Ishikawa (cell line): Measurements from ENCODE around the gene CALML4.
A peak's percentile ranks its signal among the peaks of the same experiment; 100 is the strongest.

ENCODE experiments used
- CEBPB ChIP-seq: IDR thresholded peaks from 2 replicates; pipeline ENCODE4 v1.6.1; 2012
- CREB1 ChIP-seq: IDR thresholded peaks from 2 replicates; pipeline ENCODE4 v1.6.1; 2012; ENCODE audit warnings: low read depth
- EGR1 ChIP-seq: IDR thresholded peaks from 2 replicates; pipeline ENCODE4 v1.6.1; 2012
- EP300 ChIP-seq: IDR thresholded peaks from 2 replicates; pipeline ENCODE4 v1.6.1; 2012; ENCODE audit warnings: borderline replicate concordance
- FOXM1 ChIP-seq: IDR thresholded peaks from 2 replicates; pipeline ENCODE4 v1.6.1; 2012; ENCODE audit warnings: low read depth, borderline replicate concordance
- NFIC ChIP-seq: IDR thresholded peaks from 2 replicates; pipeline ENCODE4 v1.6.1; 2012
- RAD21 ChIP-seq: IDR thresholded peaks from 2 replicates; pipeline ENCODE4 v1.6.1; 2012; ENCODE audit warnings: low read depth
- TAF1 ChIP-seq: IDR thresholded peaks from 2 replicates; pipeline ENCODE4 v1.6.1; 2012; ENCODE audit warnings: low read depth, mild to moderate bottlenecking
- TCF12 ChIP-seq: IDR thresholded peaks from 2 replicates; pipeline ENCODE4 v1.6.1; 2012; ENCODE audit warnings: low read depth
- TEAD4 ChIP-seq: IDR thresholded peaks from 2 replicates; pipeline ENCODE4 v1.6.1; 2012
- YY1 ChIP-seq: IDR thresholded peaks from 2 replicates; pipeline ENCODE4 v1.6.1; 2012; ENCODE audit warnings: low read depth
- ZBTB7A ChIP-seq: IDR thresholded peaks from 2 replicates; pipeline ENCODE4 v1.6.1; 2012; ENCODE audit warnings: low read depth
- TF ChIP-seq, protein P1 (sequence below): IDR thresholded peaks from 2 replicates; pipeline ENCODE4 v1.6.1; 2012
- TF ChIP-seq, protein P2 (sequence below): IDR thresholded peaks from 2 replicates; pipeline ENCODE4 v1.6.1; 2012
- TF ChIP-seq, protein P3 (sequence below): IDR thresholded peaks from 2 replicates; pipeline ENCODE4 v1.6.1; 2012; ENCODE audit warnings: low read depth, mild to moderate bottlenecking

The CALML4 gene

DNA sequence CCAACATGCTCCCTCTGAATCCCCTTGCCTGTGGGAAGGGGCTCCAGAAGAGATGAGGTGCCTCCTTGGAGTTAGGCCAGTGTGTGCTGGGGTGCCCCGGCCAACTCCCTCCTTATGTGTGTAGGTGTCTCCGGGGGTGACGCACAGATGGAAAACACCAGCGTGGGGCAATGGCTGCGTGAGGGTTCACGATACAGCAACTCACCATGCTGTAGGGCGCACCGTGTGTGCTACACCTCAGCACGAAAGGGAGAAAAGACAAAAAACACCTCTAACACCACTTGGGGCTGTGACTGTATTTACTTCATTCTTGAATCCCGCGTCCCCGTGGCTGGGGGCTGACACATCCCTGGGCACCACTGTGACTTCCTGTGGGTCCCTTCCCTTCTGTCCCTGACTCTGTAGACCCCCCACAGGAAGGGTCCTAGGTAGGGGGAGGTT is 1.6 kb upstream of the CALML4 start:
- TF ChIP-seq CREB1: no peak
- TF ChIP-seq EP300: no peak
- TF ChIP-seq RAD21: no peak
- TF ChIP-seq, protein P1, sequence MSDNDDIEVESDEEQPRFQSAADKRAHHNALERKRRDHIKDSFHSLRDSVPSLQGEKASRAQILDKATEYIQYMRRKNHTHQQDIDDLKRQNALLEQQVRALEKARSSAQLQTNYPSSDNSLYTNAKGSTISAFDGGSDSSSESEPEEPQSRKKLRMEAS: no peak
- TF ChIP-seq ZBTB7A: no peak
- TF ChIP-seq, protein P2, sequence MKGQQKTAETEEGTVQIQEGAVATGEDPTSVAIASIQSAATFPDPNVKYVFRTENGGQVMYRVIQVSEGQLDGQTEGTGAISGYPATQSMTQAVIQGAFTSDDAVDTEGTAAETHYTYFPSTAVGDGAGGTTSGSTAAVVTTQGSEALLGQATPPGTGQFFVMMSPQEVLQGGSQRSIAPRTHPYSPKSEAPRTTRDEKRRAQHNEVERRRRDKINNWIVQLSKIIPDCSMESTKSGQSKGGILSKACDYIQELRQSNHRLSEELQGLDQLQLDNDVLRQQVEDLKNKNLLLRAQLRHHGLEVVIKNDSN: no peak

DNA sequence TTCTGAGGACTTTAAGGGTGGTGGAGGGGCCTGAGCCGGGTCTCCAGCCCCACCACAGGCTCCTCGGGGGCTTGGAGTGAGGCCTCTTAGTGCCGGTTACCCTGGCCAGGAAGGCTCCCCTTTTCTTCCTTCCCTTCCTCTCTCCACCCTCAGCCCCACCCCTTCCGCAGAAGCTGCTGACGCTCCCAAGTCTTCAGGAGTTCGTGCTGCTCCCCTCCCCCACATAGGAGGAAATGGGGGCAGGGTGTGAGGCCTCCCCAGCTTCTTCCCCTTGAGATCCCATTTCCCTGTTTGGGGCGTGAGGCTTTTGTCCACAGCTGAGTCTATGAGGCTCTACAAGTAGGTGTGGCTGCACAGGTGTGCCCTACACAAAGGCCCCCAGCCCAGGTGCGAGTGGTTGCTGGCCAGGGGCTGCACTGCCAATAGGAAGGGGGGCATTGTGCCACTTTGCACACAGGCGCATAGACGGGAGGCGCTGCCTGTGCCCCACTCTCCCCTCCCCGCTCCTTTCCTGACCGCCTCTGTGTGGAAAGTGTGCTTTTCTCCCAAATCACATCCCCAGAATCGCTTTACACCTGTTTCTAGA is 915 bp upstream of the CALML4 start:
- TF ChIP-seq, protein P2: no peak
- TF ChIP-seq NFIC: no peak
- no peak for TF ChIP-seq CREB1
- TF ChIP-seq, protein P3, sequence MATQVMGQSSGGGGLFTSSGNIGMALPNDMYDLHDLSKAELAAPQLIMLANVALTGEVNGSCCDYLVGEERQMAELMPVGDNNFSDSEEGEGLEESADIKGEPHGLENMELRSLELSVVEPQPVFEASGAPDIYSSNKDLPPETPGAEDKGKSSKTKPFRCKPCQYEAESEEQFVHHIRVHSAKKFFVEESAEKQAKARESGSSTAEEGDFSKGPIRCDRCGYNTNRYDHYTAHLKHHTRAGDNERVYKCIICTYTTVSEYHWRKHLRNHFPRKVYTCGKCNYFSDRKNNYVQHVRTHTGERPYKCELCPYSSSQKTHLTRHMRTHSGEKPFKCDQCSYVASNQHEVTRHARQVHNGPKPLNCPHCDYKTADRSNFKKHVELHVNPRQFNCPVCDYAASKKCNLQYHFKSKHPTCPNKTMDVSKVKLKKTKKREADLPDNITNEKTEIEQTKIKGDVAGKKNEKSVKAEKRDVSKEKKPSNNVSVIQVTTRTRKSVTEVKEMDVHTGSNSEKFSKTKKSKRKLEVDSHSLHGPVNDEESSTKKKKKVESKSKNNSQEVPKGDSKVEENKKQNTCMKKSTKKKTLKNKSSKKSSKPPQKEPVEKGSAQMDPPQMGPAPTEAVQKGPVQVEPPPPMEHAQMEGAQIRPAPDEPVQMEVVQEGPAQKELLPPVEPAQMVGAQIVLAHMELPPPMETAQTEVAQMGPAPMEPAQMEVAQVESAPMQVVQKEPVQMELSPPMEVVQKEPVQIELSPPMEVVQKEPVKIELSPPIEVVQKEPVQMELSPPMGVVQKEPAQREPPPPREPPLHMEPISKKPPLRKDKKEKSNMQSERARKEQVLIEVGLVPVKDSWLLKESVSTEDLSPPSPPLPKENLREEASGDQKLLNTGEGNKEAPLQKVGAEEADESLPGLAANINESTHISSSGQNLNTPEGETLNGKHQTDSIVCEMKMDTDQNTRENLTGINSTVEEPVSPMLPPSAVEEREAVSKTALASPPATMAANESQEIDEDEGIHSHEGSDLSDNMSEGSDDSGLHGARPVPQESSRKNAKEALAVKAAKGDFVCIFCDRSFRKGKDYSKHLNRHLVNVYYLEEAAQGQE: no peak
- TF ChIP-seq RAD21: no peak
- TF ChIP-seq, protein P1: no peak
- TF ChIP-seq CEBPB: no peak
- no peak for TF ChIP-seq EGR1
- TF ChIP-seq TCF12: no peak
- TF ChIP-seq FOXM1: no peak
- no peak for TF ChIP-seq YY1
- no peak for TF ChIP-seq TEAD4
- no peak for TF ChIP-seq EP300
- TF ChIP-seq TAF1: no peak
- no peak for TF ChIP-seq ZBTB7A

DNA sequence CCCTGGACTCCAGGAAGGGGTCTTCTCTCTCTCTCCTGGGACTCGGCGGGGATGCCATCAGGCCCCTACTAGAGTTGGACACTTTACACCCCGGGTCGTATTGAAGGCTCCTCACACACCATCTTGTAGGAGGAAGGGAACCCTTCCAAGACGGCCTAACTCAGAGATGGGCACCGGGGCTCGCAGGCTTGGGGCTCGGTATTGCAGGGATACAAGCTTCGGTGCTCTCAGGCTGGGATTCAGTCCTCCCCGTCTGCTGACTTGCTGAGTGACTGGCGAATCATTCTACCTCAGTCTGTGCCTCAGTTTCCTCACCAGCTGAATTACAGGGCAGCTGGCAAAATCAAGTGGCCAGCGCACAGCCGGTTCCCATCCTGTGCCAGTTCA is 419 bp upstream of the CALML4 start:
- TF ChIP-seq NFIC: 0 out of 2 replicates have a peak, but pooled peaks have one; percentile 1
- TF ChIP-seq EGR1: no peak
- TF ChIP-seq TCF12: no peak
- no peak for TF ChIP-seq YY1
- no peak for TF ChIP-seq ZBTB7A
- TF ChIP-seq, protein P1: no peak

DNA sequence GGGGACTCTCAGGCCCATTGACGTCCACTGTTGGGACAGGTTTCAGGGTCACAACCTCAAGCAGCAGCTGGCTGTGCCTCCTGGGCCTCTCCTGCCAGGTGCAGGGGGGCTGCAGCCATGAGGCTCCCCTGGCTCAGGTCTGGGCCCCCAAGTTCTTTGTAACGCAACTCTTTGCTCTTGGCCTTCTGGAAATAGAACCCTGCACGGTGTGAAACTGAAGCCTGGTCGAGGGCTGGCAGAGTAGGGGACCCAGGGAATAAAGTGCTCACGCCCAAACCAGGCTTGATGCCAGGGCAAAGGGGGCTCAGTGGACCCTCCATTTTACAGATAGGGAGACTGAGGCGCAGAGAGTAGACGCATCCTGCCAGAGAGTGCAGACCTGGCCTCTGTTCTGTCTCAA is 771 bp downstream of the CALML4 start:
- TF ChIP-seq YY1: no peak
- TF ChIP-seq FOXM1: no peak
- TF ChIP-seq CREB1: no peak
- TF ChIP-seq ZBTB7A: no peak
- TF ChIP-seq TCF12: no peak
- no peak for TF ChIP-seq NFIC
- TF ChIP-seq, protein P3: no peak
- TF ChIP-seq, protein P1: no peak
- no peak for TF ChIP-seq EGR1
- TF ChIP-seq RAD21: no peak
- TF ChIP-seq TEAD4: no peak
- no peak for TF ChIP-seq EP300

DNA sequence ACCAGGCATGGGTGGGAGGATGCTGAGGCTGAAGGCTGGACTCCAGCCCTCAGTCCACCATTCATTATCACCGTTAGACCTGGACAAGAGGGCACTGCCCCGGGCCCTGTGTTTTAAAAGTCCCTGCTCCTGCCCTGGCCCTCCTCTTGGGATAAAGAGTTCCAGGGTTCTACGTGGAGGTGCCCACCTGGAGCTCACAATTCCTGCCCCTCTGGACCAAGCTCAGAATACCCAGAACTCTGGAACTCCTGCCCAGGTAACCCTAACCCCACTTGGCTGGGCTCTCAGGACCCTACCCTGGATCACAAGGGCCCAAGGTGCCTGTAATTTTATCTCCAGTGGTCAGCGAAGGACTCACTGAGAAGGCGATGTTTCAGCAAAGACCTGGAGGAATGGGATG is 1.2 kb downstream of the CALML4 start:
- TF ChIP-seq EGR1 (no peak), ZBTB7A (no peak), YY1 (no peak), RAD21 (no peak), CREB1 (no peak), TCF12 (no peak), FOXM1 (no peak), EP300 (no peak), TEAD4 (no peak), CEBPB (no peak), NFIC (no peak)
- TF ChIP-seq, protein P3: no peak
